Body of pancreas (tissue), 4 donors: ENCODE data around the gene MRPS7.

Source experiments
- CTCF ChIP-seq, 7 experiments: fragments of 450-650 bp in 4 of 7; fragments of 200-600 bp in 3 of 7; sonication (generic) in 3 of 7; IDR thresholded peaks; one replicate each; pipeline ENCODE4 v1.5.1; 2016 to 2019; ENCODE audit warnings: antibody characterized with exemption in 7 of 7
- POLR2A ChIP-seq, 3 donors: fragments of 450-650 bp; IDR thresholded peaks; one replicate each; pipeline ENCODE4 v1.6.1; 2016; ENCODE audit warnings: antibody characterized with exemption in 3 of 3, mild to moderate bottlenecking in 2 of 3

- TF ChIP-seq CTCF (IDR thresholded peaks at IDR 0.05), result no peak
- no peak for TF ChIP-seq POLR2A (IDR thresholded peaks at IDR 0.05)
Observed at GRCh38 chr17:75262112-75262606, 480 bp downstream of the MRPS7 start.
